Smooth muscle cell (in vitro differentiated cells): ENCODE results near the gene NMU. TPM values are rescaled to one million over a fixed set of nuclear protein-coding genes. Genes with fewer than 3 reads are reported as not detected.

Experiments used
- DNase-seq: peaks from one replicate; lab custom pipeline; 2025; ENCODE audit not compliant: unreplicated experiment; lab: John Stamatoyannopoulos, UW
- H2AFZ ChIP-seq: fragments of 200-600 bp; sonication (generic); 2 replicates; pipeline ENCODE4 v1.6.0; 2016; ENCODE audit warnings: antibody characterized with exemption, low read depth, mild to moderate bottlenecking
- H3F3A ChIP-seq: fragments of 200-600 bp; sonication (generic); 2 replicates; pipeline ENCODE4 v1.6.0; 2017; ENCODE audit warnings: antibody characterized with exemption, low read depth
- H3K27ac ChIP-seq: fragments of 200-600 bp; sonication (generic); 2 replicates; pipeline ENCODE4 v1.5.1; 2016; ENCODE audit warnings: low read depth, mild to moderate bottlenecking
- H3K27me3 ChIP-seq: fragments of 200-600 bp; sonication (generic); 2 replicates; pipeline ENCODE4 v1.6.1; 2016; ENCODE audit warnings: low read depth, mild to moderate bottlenecking
- H3K36me3 ChIP-seq: fragments of 200-600 bp; sonication (generic); 2 replicates; pipeline ENCODE4 v1.5.1; 2016; ENCODE audit warnings: low read depth
- H3K4me1 ChIP-seq: fragments of 200-600 bp; sonication (generic); 2 replicates; pipeline ENCODE4 v1.5.1; 2016; ENCODE audit warnings: low read depth
- H3K4me2 ChIP-seq: fragments of 200-600 bp; sonication (generic); 2 replicates; pipeline ENCODE4 v1.6.0; 2016; ENCODE audit warnings: mild to moderate bottlenecking
- H3K4me3 ChIP-seq: fragments of 200-600 bp; sonication (generic); 2 replicates; pipeline ENCODE4 v1.5.1; 2016; ENCODE audit warnings: mild to moderate bottlenecking
- H3K79me2 ChIP-seq: fragments of 200-600 bp; sonication (generic); 2 replicates; pipeline ENCODE4 v1.6.0; 2016; ENCODE audit warnings: low read depth, mild to moderate bottlenecking
- H3K9ac ChIP-seq: fragments of 200-600 bp; sonication (generic); 2 replicates; pipeline ENCODE4 v1.6.0; 2016; ENCODE audit warnings: low read depth
- H3K9me3 ChIP-seq: fragments of 200-600 bp; sonication (generic); replicated peaks from 2 replicates; pipeline ENCODE4 v1.5.1; 2016; ENCODE audit warnings: low read depth
- H4K20me1 ChIP-seq: fragments of 200-600 bp; sonication (generic); 2 replicates; pipeline ENCODE4 v1.6.0; 2016; ENCODE audit warnings: low read depth
- CTCF ChIP-seq: fragments of 200-600 bp; sonication (generic); IDR thresholded peaks from 2 replicates; pipeline ENCODE4 v1.5.1; 2017; ENCODE audit warnings: borderline replicate concordance, mild to moderate bottlenecking, antibody characterized with exemption; ENCODE audit not compliant: insufficient read depth, poor library complexity, severe bottlenecking
- WGBS: methylation state at CpG from one replicate; pipeline ENCODE4 v1.1.7; 2016; ENCODE audit warnings: low lambda C conversion rate; 5-methylcytosine and 5-hydroxymethylcytosine counted together
- polyA plus RNA-seq: library from polyadenylated mRNA; unstranded; fragments of >200 nt; fragmentation: Nextera tagmentation; extraction: Ambion mirVana; gene quantifications from 2 replicates; pipeline ENCODE4 v1.2.1, GENCODE V29; 2016
- total RNA-seq: library from RNA; depleted of rRNA; stranded (reverse); fragments of >200 nt; gene quantifications from 2 replicates; pipeline ENCODE4 v1.2.3, GENCODE V29; 2014

NMU gene
- total and polyA plus RNA-seq, 2 experiments from 2014 or later = not detected

- no peak overlapping the region for H3K4me3 ChIP-seq
- H3K27me3 ChIP-seq = peaks cover 60% of the 10 kb centered on the region
- no peaks in the 10 kb centered on the region for H4K20me1 ChIP-seq
- no peak overlapping the region for H2AFZ ChIP-seq
- WGBS = 17% methylated on average over 12 of the region's 12 CpGs
- no peaks in the 10 kb centered on the region for H3K79me2 ChIP-seq
- no peak overlapping the region for H3K9ac ChIP-seq
- no peak overlapping the region for H3K27ac ChIP-seq
- no peaks in the 10 kb centered on the region for H3F3A ChIP-seq
- DNase-seq = no peak
- no peaks in the 10 kb centered on the region for H3K9me3 ChIP-seq
- H3K4me2 ChIP-seq = peak overlapping the region; percentile 97
- no peak for TF ChIP-seq CTCF
- H3K4me1 ChIP-seq = peaks cover 31% of the 10 kb centered on the region
- H3K36me3 ChIP-seq = no peaks in the 10 kb centered on the region
Observed at GRCh38 chr4:55637272-55637820, 1.2 kb upstream of the NMU start.

GRCh38 chr4:55636656-55636999 is 530 bp upstream of the NMU start:
- Histone ChIP-seq H4K20me1 (no peaks in the 10 kb centered on the region), H3K79me2 (no peaks in the 10 kb centered on the region), H3K27ac (no peak overlapping the region), H3K4me3 (peak overlapping the region; percentile 54), H3K4me1 (peaks cover 31% of the 10 kb centered on the region), H3K27me3 (peaks cover 60% of the 10 kb centered on the region), H3K4me2 (peak overlapping the region; percentile 97), H3K9ac (no peak overlapping the region), H3F3A (no peaks in the 10 kb centered on the region), H3K9me3 (no peaks in the 10 kb centered on the region), H3K36me3 (no peaks in the 10 kb centered on the region), H2AFZ (peak overlapping the region; percentile 73)
- no peak for DNase-seq
- TF ChIP-seq CTCF = no peak
- 6% methylated on average over 7 of the region's 7 CpGs for WGBS

GRCh38 chr4:55635282-55635681 is 816 bp downstream of the NMU start:
- Histone ChIP-seq H3K4me1 (peaks cover 31% of the 10 kb centered on the region), H3F3A (no peaks in the 10 kb centered on the region), H3K9ac (no peak overlapping the region), H2AFZ (peak overlapping the region; percentile 73), H3K36me3 (no peaks in the 10 kb centered on the region), H3K27me3 (peaks cover 58% of the 10 kb centered on the region), H4K20me1 (no peaks in the 10 kb centered on the region), H3K27ac (no peak overlapping the region), H3K9me3 (no peaks in the 10 kb centered on the region), H3K4me3 (peak overlapping the region; percentile 54), H3K4me2 (peak overlapping the region; percentile 97), H3K79me2 (no peaks in the 10 kb centered on the region)
- no peak for DNase-seq
- no peak for TF ChIP-seq CTCF
- WGBS = 9% methylated on average over 11 of the region's 11 CpGs

- TF ChIP-seq CTCF = no peak
- no peak for DNase-seq
- no peaks in the 10 kb centered on the region for H3K36me3 ChIP-seq
- peaks cover 31% of the 10 kb centered on the region for H3K4me1 ChIP-seq
- H3K4me3 ChIP-seq = no peak overlapping the region
- no peaks in the 10 kb centered on the region for H3F3A ChIP-seq
- no peaks in the 10 kb centered on the region for H3K79me2 ChIP-seq
- H3K4me2 ChIP-seq = no peak overlapping the region
- H3K9me3 ChIP-seq = no peaks in the 10 kb centered on the region
- no peak overlapping the region for H3K27ac ChIP-seq
- 35% methylated on average over 3 of the region's 3 CpGs for WGBS
- H3K9ac ChIP-seq = no peak overlapping the region
- H4K20me1 ChIP-seq = no peaks in the 10 kb centered on the region
- H2AFZ ChIP-seq = no peak overlapping the region
- H3K27me3 ChIP-seq = peaks cover 55% of the 10 kb centered on the region
Observed at GRCh38 chr4:55634417-55635128, 1.5 kb downstream of the NMU start.
